IMR-90 (cell line): ENCODE measurements around the gene IL22RA2. TPM values are rescaled to one million over a fixed set of nuclear protein-coding genes. Genes with fewer than 3 reads are reported as not detected.

Experiments
- ATAC-seq: fragments of 200-7000 bp; cut with Tn5 transposase; 2 replicates; pipeline ENCODE4 v1.9.1; 2020; ENCODE audit warnings: low read depth, mild to moderate bottlenecking, moderate library complexity
- BruUV-seq: library from RNA; stranded (reverse); fragments of 400-500 nt; replicated peaks from 2 replicates; lab custom pipeline; 2021; lab: Mats Ljungman, UMichigan
- CTCF ChIA-PET: fragments of 300-600 bp; formaldehyde crosslinking; extraction: SDS; loops from one replicate; lab custom pipeline; 2021; ENCODE audit warnings: antibody characterized with exemption; lab: Yijun Ruan, JAX
- POLR2A ChIA-PET: fragments of 300-600 bp; sonication (Branson Sonifier 250); formaldehyde crosslinking; loops from one replicate; lab custom pipeline; 2022; ENCODE audit warnings: antibody characterized with exemption; ENCODE audit not compliant: unreplicated experiment; lab: Charles Lee
- DNase-seq: peaks from one replicate; pipeline ENCODE4 v3.0.0; 2013
- H2AFZ ChIP-seq: replicated peaks from 2 replicates; pipeline ENCODE3; 2013; ENCODE audit warnings: low read length, mild to moderate bottlenecking; ENCODE audit not compliant: poor library complexity
- H2AK5ac ChIP-seq: 2 replicates; pipeline ENCODE4 v1.6.1; 2013; ENCODE audit warnings: low read depth, low read length, inconsistent platforms
- H2AK9ac ChIP-seq: replicated peaks from 2 replicates; pipeline ENCODE3; 2013; ENCODE audit warnings: mild to moderate bottlenecking, low read depth, low read length, moderate library complexity; ENCODE audit not compliant: poor library complexity
- H2BK120ac ChIP-seq: 2 replicates; pipeline ENCODE4 v1.6.1; 2013; ENCODE audit warnings: low read depth, low read length, inconsistent platforms
- H2BK15ac ChIP-seq: 3 replicates; pipeline ENCODE4 v1.6.1; 2013; ENCODE audit warnings: low read depth, low read length, inconsistent platforms
- H2BK20ac ChIP-seq: 2 replicates; pipeline ENCODE4 v1.6.1; 2013; ENCODE audit warnings: low read depth, mild to moderate bottlenecking, inconsistent platforms, low read length, moderate library complexity
- H2BK5ac ChIP-seq: 2 replicates; pipeline ENCODE4 v1.6.1; 2013; ENCODE audit warnings: mild to moderate bottlenecking, low read depth, low read length, inconsistent platforms; ENCODE audit not compliant: poor library complexity, severe bottlenecking
- H3K14ac ChIP-seq: replicated peaks from 2 replicates; pipeline ENCODE4 v1.6.1; 2013; ENCODE audit warnings: low read depth, low read length, inconsistent platforms
- H3K18ac ChIP-seq: 2 replicates; pipeline ENCODE4 v1.6.1; 2013; ENCODE audit warnings: low read depth, low read length, control low read depth
- H3K23ac ChIP-seq: 2 replicates; pipeline ENCODE4 v1.6.1; 2013; ENCODE audit warnings: low read depth, low read length, inconsistent platforms
- H3K27ac ChIP-seq: 2 replicates; pipeline ENCODE4 v1.5.1; 2013; ENCODE audit warnings: mild to moderate bottlenecking, control low read depth, low read length; ENCODE audit not compliant: insufficient read depth
- H3K27me3 ChIP-seq: 2 replicates; pipeline ENCODE4 v1.6.1; 2013; ENCODE audit warnings: low read length; ENCODE audit not compliant: control insufficient read depth, insufficient read depth
- H3K36me3 ChIP-seq: 2 replicates; pipeline ENCODE4 v1.6.1; 2013; ENCODE audit warnings: low read length, mixed read lengths; ENCODE audit not compliant: control insufficient read depth, insufficient read depth
- H3K4ac ChIP-seq: 2 replicates; pipeline ENCODE4 v1.6.1; 2013; ENCODE audit warnings: low read depth, low read length, inconsistent platforms
- H3K4me1 ChIP-seq: 2 replicates; pipeline ENCODE4 v1.6.1; 2013; ENCODE audit warnings: low read length, mixed read lengths; ENCODE audit not compliant: control insufficient read depth, insufficient read depth
- H3K4me2 ChIP-seq: 2 replicates; pipeline ENCODE4 v1.6.1; 2013; ENCODE audit warnings: low read depth, mild to moderate bottlenecking, control low read depth, low read length, moderate library complexity
- H3K4me3 ChIP-seq: 2 replicates; pipeline ENCODE4 v1.5.1; 2013; ENCODE audit warnings: low read depth, mild to moderate bottlenecking, control low read depth, low read length, moderate library complexity; ENCODE audit not compliant: insufficient read depth
- H3K56ac ChIP-seq: 2 replicates; pipeline ENCODE4 v1.6.1; 2013; ENCODE audit warnings: low read length, inconsistent platforms; ENCODE audit not compliant: insufficient read depth; ENCODE audit errors: extremely low read depth
- H3K79me1 ChIP-seq, 2 experiments: 2 replicates each; pipeline ENCODE4 v1.6.1; 2013; ENCODE audit warnings: low read length in 2 of 2, inconsistent platforms in 1 of 2, low read depth in 1 of 2
- H3K9ac ChIP-seq: 2 replicates; pipeline ENCODE4 v1.6.1; 2013; ENCODE audit warnings: low read depth, low read length, control low read depth
- H3K9me1 ChIP-seq: 2 replicates; pipeline ENCODE4 v1.6.1; 2013; ENCODE audit warnings: low read length, inconsistent platforms; ENCODE audit not compliant: insufficient read depth
- H3K9me3 ChIP-seq: 2 replicates; pipeline ENCODE4 v1.6.1; 2013; ENCODE audit warnings: low read length; ENCODE audit not compliant: control insufficient read depth, insufficient read depth
- H4K20me1 ChIP-seq: 2 replicates; pipeline ENCODE4 v1.6.1; 2013; ENCODE audit warnings: low read length, inconsistent platforms; ENCODE audit not compliant: insufficient read depth
- H4K5ac ChIP-seq: 2 replicates; pipeline ENCODE4 v1.6.1; 2013; ENCODE audit warnings: mild to moderate bottlenecking, low read depth, low read length, control low read depth
- H4K8ac ChIP-seq, 2 experiments: 2 replicates each; pipeline ENCODE4 v1.6.1; 2013; ENCODE audit warnings: low read depth in 2 of 2, low read length in 2 of 2, control low read depth in 1 of 2, inconsistent platforms in 1 of 2
- H4K91ac ChIP-seq: 2 replicates; pipeline ENCODE4 v1.6.1; 2013; ENCODE audit warnings: low read depth, low read length, inconsistent platforms; ENCODE audit not compliant: insufficient read depth
- MAFK ChIP-seq: IDR thresholded peaks from 2 replicates; pipeline ENCODE4 v1.6.1; 2012; ENCODE audit warnings: low read depth, low read length, improper control_type of control experiment
- MXI1 ChIP-seq: IDR thresholded peaks from 2 replicates; pipeline ENCODE4 v1.6.1; 2012; ENCODE audit warnings: low read depth, mild to moderate bottlenecking, low read length, moderate library complexity, borderline replicate concordance
- NFE2L2 ChIP-seq: fragments of 150-350 bp; IDR thresholded peaks from 2 replicates; pipeline ENCODE4 v1.6.1; 2016; ENCODE audit warnings: low read depth, mild to moderate bottlenecking, low read length
- WGBS, 2 experiments: methylation state at CpG; one replicate each; pipeline versions ENCODE4 v1.1.5 to v1.1.7; 2013; ENCODE audit warnings: missing lambda C conversion rate in 2 of 2; ENCODE audit not compliant: insufficient read length in 1 of 2; ENCODE audit errors: extremely low coverage in 2 of 2; 5-methylcytosine and 5-hydroxymethylcytosine counted together
- dilution Hi-C: fragments of 300-500 bp; cut with HindIII; formaldehyde crosslinking; loops from one replicate; pipeline ENCODE4 v1.14.3; 2018; ENCODE audit warnings: low sequenced_read_pairs; ENCODE audit not compliant: unreplicated experiment
- in situ Hi-C: fragments of 300-500 bp; cut with MboI; formaldehyde crosslinking; loops from 3 replicates; pipeline ENCODE4 v1.14.3; 2019; ENCODE audit warnings: low sequenced_read_pairs, inconsistent platforms, mixed read lengths
- intact Hi-C: fragments of 100-400 bp; cut with micrococcal nuclease; formaldehyde crosslinking; loops from 2 replicates; pipeline ENCODE4 v1.10.0; 2022
- polyA plus RNA-seq, 3 experiments: library from polyadenylated mRNA; depleted of rRNA; stranded (reverse); fragments of >200 nt; gene quantifications; 2 replicates each; pipeline ENCODE4 v1.2.3, GENCODE V29; 2012; ENCODE audit warnings: low replicate concordance in 1 of 3
- total RNA-seq: library from RNA; depleted of rRNA; stranded (reverse); fragments of >200 nt; gene quantifications from 2 replicates; pipeline ENCODE4 v1.2.3, GENCODE V29; 2012
- TF ChIP-seq, protein P1 (sequence below): fragments of 150-350 bp; IDR thresholded peaks from 2 replicates; pipeline ENCODE4 v1.6.1; 2016; ENCODE audit warnings: low read depth, mild to moderate bottlenecking, low read length, moderate library complexity, borderline replicate concordance

The IL22RA2 gene
- total and polyA plus RNA-seq, 2 of the 4 experiments (the other 2 are of a cell fraction): not detected

DNA sequence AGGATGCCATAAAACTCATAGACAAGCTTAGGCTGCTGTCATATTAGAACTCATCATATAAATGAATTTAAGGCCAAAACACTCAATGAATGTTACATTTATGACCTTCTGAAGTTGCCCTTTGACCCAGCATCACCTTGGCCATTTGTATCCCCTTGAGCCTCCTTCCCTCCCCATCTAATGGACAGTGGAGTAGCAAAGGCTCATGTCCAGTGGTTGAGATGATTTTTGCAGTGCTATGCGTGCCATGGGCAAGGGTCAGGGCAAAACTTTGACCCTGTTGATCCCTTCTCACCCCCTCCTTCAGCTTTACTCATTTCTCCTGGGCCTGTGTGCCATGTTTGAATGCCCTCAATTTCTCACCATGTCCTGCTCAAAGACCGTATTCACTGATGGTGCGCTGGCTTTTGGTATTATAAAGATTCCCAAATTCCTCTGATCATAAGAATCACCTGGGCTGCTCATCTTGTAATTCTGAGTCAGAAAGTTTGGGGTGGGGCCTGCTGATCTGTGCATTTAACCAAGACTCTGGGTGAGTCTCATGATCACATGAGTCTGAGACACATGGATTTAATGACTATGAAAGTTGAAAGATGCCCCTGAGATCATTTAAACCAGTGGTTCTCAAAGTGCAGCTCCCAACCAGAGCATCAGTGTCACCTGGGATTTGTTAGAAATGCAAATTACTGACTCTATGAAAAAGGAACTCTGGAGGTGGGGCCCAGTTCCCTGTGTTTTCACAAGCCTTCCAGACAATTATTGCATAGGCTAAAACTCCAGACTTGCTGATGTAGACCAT is 71.2 kb downstream of the IL22RA2 start:
- TF ChIP-seq, protein P1, sequence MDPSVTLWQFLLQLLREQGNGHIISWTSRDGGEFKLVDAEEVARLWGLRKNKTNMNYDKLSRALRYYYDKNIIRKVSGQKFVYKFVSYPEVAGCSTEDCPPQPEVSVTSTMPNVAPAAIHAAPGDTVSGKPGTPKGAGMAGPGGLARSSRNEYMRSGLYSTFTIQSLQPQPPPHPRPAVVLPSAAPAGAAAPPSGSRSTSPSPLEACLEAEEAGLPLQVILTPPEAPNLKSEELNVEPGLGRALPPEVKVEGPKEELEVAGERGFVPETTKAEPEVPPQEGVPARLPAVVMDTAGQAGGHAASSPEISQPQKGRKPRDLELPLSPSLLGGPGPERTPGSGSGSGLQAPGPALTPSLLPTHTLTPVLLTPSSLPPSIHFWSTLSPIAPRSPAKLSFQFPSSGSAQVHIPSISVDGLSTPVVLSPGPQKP: no peak
- TF ChIP-seq MAFK (no peak), NFE2L2 (no peak), MXI1 (no peak)
- no TSS peak for BruUV-seq
- ATAC-seq: no peak
- H2BK20ac ChIP-seq: no peak overlapping the region
- ChIA-PET POLR2A (no interaction called here), CTCF (no interaction called here)
- WGBS, 2 experiments: no CpG with 5 or more reads among the region's 3 CpGs
- no peak overlapping the region for H3K4me2 ChIP-seq
- H3K14ac ChIP-seq: no peak overlapping the region
- H3K9me1 ChIP-seq: no peaks in the 10 kb centered on the region
- no peaks in the 10 kb centered on the region for H3K36me3 ChIP-seq
- dilution Hi-C loops: no loop called here
- H2AK5ac ChIP-seq: no peak overlapping the region
- no peak overlapping the region for H2BK15ac ChIP-seq
- H3K27ac ChIP-seq: no peak overlapping the region
- no peak overlapping the region for H2AK9ac ChIP-seq
- no peak overlapping the region for H4K8ac ChIP-seq
- no peaks in the 10 kb centered on the region for H3K4me1 ChIP-seq
- no peak overlapping the region for H3K9ac ChIP-seq
- H4K5ac ChIP-seq: no peak overlapping the region
- no peaks in the 10 kb centered on the region for H3K79me1 ChIP-seq
- H3K56ac ChIP-seq: no peak overlapping the region
- no peak overlapping the region for H3K18ac ChIP-seq
- H2AFZ ChIP-seq: no peak overlapping the region
- no peak overlapping the region for H3K4me3 ChIP-seq
- no peaks in the 10 kb centered on the region for H4K20me1 ChIP-seq
- in situ Hi-C loops: no loop called here
- H3K4ac ChIP-seq: no peak overlapping the region
- peaks cover 3% of the 10 kb centered on the region for H3K27me3 ChIP-seq
- intact Hi-C loops: no loop called here
- DNase-seq: no peak
- no peaks in the 10 kb centered on the region for H3K9me3 ChIP-seq
- no peak overlapping the region for H2BK120ac ChIP-seq
- no peak overlapping the region for H4K91ac ChIP-seq
- no peak overlapping the region for H3K23ac ChIP-seq
- H2BK5ac ChIP-seq: no peak overlapping the region
